ENCODE results near the gene CABCOCO1.

CABCOCO1 gene

DNA sequence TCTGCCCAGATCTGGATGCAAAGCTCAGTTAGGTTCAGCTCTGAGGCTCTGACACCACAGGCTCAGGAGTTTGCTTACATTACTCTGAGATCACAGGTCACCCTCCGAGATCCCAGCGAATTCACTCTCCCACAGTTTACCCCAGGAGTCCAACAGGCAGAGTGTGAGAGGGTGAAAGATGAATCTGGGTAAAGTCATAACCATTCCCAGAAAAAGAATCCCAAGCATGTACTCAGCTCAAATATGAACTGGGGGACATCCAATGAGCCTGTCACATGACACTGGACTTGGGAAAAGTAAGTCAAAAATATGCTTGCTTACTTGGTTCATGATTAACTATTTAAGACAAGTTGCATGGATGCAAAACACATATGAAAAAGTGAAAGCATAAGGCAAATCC is 128.5 kb downstream of the CABCOCO1 start:
- no peak for DNase-seq

DNA sequence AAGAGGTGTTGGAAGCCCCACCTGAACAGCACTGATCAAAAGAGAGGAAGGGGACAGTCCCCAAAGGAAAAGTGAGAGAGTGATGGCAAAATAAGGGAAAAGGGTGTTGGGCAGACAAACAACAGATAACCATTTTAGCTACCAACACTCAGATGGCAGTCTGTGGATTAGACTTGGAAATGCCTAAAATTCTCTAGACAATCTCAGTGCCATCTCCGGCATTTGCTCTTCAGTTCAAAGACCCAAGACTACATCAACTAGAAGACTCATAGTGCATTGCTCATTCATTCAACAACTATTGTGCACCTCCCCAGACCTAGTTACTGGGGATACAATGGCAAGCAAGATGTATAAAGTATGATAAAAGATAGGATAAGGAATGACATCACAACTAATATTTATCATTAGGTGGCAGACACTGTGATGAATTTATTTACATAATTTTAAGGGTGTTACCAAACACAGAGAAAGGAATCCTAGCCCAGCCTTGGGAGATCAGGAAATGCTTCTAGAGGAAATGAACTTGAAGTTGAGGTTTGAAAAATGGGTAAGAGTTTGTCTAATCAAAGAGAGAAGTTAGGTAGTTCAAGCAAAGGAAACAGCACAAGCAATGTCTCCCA is 129.5 kb downstream of the CABCOCO1 start:
- no peak for DNase-seq

GRCh38 chr10:61792921-61793320 is 130.2 kb downstream of the CABCOCO1 start:
- no peak for DNase-seq

GRCh38 chr10:61793760-61794703 is 131.3 kb downstream of the CABCOCO1 start:
- no peak for DNase-seq

GRCh38 chr10:61795147-61795546 is 132.4 kb downstream of the CABCOCO1 start:
- no peak for DNase-seq

- no peak for DNase-seq
Measured at GRCh38 chr10:61795551-61795950, 132.8 kb downstream of the CABCOCO1 start.

DNA sequence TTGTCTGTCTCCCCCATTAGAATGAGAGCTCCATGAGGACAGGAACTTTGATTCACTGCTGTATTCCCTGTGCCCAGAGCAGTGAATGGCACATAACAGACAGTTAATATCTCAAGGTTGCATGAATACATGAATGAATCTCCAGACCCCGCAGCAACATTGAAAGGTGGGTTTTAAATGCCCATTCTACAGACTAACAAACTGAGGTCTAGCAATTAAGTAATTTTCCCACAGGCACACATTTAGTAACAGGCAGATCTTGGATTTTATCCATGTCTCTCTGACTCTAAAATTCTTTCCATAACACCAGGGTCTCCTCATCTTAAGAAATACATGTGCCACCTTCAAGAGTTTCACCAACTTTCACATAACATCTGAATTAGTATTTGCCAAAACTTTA is 134.1 kb downstream of the CABCOCO1 start:
- no peak for DNase-seq

DNA sequence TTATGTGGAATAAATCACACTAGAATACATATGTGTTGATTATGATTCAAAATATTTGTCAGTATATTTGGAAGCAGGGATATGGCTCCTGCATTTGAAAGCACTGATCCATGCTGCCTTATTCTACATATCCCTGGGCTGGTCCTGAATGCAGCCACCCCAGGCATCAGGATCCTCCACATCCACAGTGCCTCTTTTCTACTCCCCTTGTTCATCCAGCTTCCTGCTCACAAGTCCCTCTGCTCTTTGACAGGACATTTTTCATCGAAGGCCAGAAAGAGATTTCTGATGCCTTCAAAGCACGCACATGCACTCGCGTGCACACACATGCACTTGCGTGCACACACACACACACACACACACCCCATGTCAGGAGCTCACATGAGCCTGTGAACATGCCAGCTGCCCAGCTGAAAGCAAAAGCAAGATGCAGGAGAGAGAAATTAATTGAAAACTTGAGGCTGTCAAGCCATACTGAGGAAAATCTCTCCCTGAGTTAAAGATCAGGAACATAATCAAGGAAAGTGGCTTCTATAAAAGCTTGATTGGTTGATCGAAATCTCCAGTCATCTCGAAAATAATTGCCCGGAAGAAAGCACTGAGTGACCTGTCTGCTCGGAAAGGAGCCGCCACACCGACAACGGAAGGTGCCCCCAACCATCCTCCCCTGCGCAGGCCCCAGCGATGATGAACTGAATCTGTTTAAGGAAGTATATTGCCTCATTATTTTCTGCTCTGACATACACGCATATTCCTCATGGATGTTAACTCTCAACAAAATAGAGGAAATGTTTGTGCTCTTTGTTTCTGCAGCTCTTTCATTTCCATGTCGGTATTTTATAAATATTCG is 134.8 kb downstream of the CABCOCO1 start:
- DNase-seq, result no peak

DNA sequence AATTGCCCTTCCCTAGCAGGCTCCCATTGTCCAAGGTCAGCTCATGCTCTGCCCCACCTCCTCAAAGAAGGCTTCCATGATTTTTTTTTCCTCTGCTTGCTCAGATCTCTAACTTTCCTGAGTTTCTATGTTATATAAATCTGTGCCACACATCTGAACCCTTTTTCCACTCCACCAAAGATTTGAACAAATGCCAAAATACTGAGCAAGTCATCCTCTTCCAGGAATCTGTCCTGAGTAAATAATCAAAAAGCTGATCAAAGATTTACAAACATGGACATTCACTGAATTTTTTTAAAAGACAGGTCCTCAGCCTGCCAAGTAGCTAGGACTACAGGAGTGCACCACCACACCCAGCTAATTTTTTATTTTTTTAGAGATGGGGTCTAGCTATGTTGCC is 136.0 kb downstream of the CABCOCO1 start:
- no peak for DNase-seq

DNA sequence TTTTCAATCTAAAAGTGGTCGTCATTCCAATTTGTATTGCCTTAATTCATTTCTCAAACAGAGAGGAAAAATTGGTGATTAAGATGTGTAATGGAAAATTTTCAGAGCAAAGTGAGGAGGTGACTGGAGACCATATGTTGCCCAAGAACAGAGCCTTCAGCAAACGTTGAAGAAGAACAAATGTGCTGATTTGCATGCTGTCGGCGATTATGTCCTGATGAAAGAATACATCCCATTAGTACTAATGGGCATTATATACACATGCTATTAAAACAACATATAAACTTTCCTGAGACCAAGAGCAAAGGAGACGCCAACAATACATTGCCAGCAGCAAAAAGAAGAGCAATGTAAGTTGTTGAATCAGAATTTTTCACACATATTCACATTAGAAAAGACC is 138.8 kb downstream of the CABCOCO1 start:
- no peak for DNase-seq

- DNase-seq, result no peak
Measured at GRCh38 chr10:61803269-61803668, 140.5 kb downstream of the CABCOCO1 start.

GRCh38 chr10:61804414-61804813 is 141.7 kb downstream of the CABCOCO1 start:
- DNase-seq, result no peak

GRCh38 chr10:61805091-61805490 is 142.4 kb downstream of the CABCOCO1 start:
- DNase-seq, result no peak

GRCh38 chr10:61810263-61810662 is 147.5 kb downstream of the CABCOCO1 start:
- no peak for DNase-seq

- DNase-seq, result no peak
Measured at GRCh38 chr10:61812052-61812721, 149.5 kb downstream of the CABCOCO1 start.

DNA sequence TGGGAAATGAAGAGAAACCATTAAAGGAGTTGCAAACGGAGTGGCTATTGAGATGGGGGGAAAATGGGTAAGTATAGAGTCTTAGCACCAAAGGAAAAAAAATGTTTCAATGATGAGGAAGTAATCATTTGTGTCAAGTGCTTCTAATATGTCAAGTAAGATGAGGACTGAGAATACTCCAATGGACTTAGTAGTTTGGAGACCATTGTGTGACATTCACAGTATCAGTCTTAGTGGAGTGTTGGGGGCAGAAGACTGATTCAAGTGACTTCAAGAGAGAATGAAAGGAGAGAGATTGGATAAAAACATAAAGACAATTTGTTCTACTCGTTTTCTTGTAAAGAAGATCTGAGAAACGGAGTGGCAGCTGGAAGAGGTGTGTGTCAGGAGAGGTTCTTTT is 150.2 kb downstream of the CABCOCO1 start:
- DNase-seq, result no peak

GRCh38 chr10:61814160-61814559 is 151.4 kb downstream of the CABCOCO1 start:
- no peak for DNase-seq

- no peak for DNase-seq
Measured at GRCh38 chr10:61815496-61815895, 152.8 kb downstream of the CABCOCO1 start.

Measured in NCI-H146 (cell line).